Heart left ventricle (tissue), 13 donors: Measurements from ENCODE around the gene FGD3.

Experiments
- POLR2A ChIP-seq, 2 donors: fragments of 450-650 bp; IDR thresholded peaks; one replicate each; pipeline ENCODE4 v1.6.1; 2017; ENCODE audit warnings: antibody characterized with exemption in 2 of 2, mild to moderate bottlenecking in 2 of 2, moderate library complexity in 2 of 2
- TF ChIP-seq, protein P1 (sequence below), 12 donors: fragments of 200-600 bp; sonication (generic) in 4 of 12; IDR thresholded peaks; one replicate each; pipeline versions ENCODE4 v1.5.0 to v1.8.0; 2018 to 2022; ENCODE audit warnings: antibody characterized with exemption in 12 of 12, mild to moderate bottlenecking in 5 of 12
- donor health status: ischemic (EF 13 %, LVEDD 7.1; RV severe dilation, severe dysfunction).
- donor health status: DM: no; HTN: yes; CAD: no.
- donor health status: DM: no; HTN: no; CAD: no.
- donor health status: ischemic (EF 25% LVEDD 6.9; RV normal size, moderate dysfunction).
- donor health status: ischemic (EF 25% LVEDD 5.7; RV mildly dilated, moderate dysfunction).
- donor health status: ischemic (EF 35%, LVEDD 5.7; RV mildly dilated, moderate dysfunction).
- donor health status: nonischemic (EF 11% LVEDD 7.7; RV severe dilation, severe dysfunction).
- donor health status: DM: yes; HTN: yes; CAD: no.
- donor health status: PGD.
- donor health status: ischemic (EF 29% LVEDD 5.4; RV normal size, mild dysfunction).
- donor health status: nonischemic (EF 23%, LVEDD 6.1; RV moderate dilation, normal function).

DNA sequence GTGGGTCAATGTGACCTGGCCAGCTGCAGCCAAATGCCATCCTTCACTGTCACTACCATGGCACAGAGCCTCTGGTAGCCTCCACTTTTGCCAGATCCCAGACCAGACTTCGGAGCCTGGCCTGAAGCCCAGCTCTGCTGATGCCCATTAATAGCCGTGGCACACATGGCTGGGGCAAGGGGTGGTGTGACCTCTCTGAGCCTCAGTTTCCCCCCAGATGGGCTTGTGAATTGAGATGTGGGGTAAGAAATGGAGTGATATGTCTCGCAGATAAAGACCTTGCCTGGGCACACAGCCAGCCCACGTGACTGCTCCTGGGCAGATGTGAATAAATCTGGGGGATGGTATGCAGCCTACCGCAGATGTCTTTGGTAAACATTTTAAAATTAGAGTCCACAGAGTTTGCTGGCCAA is 125.1 kb downstream of the FGD3 start:
- TF ChIP-seq, protein P1, sequence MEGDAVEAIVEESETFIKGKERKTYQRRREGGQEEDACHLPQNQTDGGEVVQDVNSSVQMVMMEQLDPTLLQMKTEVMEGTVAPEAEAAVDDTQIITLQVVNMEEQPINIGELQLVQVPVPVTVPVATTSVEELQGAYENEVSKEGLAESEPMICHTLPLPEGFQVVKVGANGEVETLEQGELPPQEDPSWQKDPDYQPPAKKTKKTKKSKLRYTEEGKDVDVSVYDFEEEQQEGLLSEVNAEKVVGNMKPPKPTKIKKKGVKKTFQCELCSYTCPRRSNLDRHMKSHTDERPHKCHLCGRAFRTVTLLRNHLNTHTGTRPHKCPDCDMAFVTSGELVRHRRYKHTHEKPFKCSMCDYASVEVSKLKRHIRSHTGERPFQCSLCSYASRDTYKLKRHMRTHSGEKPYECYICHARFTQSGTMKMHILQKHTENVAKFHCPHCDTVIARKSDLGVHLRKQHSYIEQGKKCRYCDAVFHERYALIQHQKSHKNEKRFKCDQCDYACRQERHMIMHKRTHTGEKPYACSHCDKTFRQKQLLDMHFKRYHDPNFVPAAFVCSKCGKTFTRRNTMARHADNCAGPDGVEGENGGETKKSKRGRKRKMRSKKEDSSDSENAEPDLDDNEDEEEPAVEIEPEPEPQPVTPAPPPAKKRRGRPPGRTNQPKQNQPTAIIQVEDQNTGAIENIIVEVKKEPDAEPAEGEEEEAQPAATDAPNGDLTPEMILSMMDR (IDR thresholded peaks at IDR 0.05), result no peak
- TF ChIP-seq POLR2A (IDR thresholded peaks at IDR 0.05), result no peak
